Liver (tissue), 9 donors: ENCODE data around the gene RELN. TPM values are rescaled to one million over a fixed set of nuclear protein-coding genes. Genes with fewer than 3 reads are reported as not detected.

Source experiments
- DNase-seq: peaks from one replicate; pipeline ENCODE4 v3.0.0-alpha.2; 2017; ENCODE audit warnings: low spot score
- H3K27ac ChIP-seq, 2 donors: one replicate each; pipeline ENCODE4 v1.7.0; 2013; ENCODE audit warnings: inconsistent platforms in 2 of 2, low read length in 2 of 2, control low read depth in 1 of 2, low read depth in 1 of 2, mild to moderate bottlenecking in 1 of 2
- H3K27me3 ChIP-seq, 4 donors: one replicate each; pipeline versions ENCODE4 v1.6.1 to v1.7.0; 2013; ENCODE audit warnings: low read length in 3 of 4, inconsistent platforms in 1 of 4, mild to moderate bottlenecking in 1 of 4, moderate library complexity in 1 of 4; ENCODE audit not compliant: control insufficient read depth in 4 of 4, insufficient read depth in 4 of 4
- H3K36me3 ChIP-seq, 4 donors: one replicate each; pipeline versions ENCODE4 v1.6.1 to v1.7.0; 2013; ENCODE audit warnings: low read length in 3 of 4, mild to moderate bottlenecking in 3 of 4, low read depth in 1 of 4, moderate library complexity in 1 of 4; ENCODE audit not compliant: control insufficient read depth in 4 of 4, insufficient read depth in 3 of 4
- H3K4me1 ChIP-seq, 4 donors: one replicate each; pipeline versions ENCODE4 v1.6.1 to v1.7.0; 2013; ENCODE audit warnings: low read length in 3 of 4, mild to moderate bottlenecking in 3 of 4, moderate library complexity in 1 of 4; ENCODE audit not compliant: control insufficient read depth in 4 of 4, insufficient read depth in 4 of 4
- H3K4me3 ChIP-seq, 3 donors: one replicate each; pipeline versions ENCODE4 v1.6.1 to v1.7.0; 2013; ENCODE audit warnings: low read length in 3 of 3, control low read depth in 1 of 3, low read depth in 1 of 3, mild to moderate bottlenecking in 1 of 3
- H3K9ac ChIP-seq, 2 donors: one replicate each; pipeline ENCODE4 v1.7.0; 2013; ENCODE audit warnings: low read length in 2 of 2, mild to moderate bottlenecking in 2 of 2, moderate library complexity in 2 of 2, control low read depth in 1 of 2, low read depth in 1 of 2
- H3K9me3 ChIP-seq, 4 donors: one replicate each; pipeline versions ENCODE4 v1.6.1 to v1.7.0; 2013; ENCODE audit warnings: low read length in 3 of 4; ENCODE audit not compliant: control insufficient read depth in 4 of 4
- FOXA1 ChIP-seq: IDR thresholded peaks from 2 replicates; pipeline ENCODE4 v1.6.1; 2016; ENCODE audit warnings: antibody characterized with exemption
- FOXA2 ChIP-seq: IDR thresholded peaks from 2 replicates; pipeline ENCODE4 v1.6.1; 2016; ENCODE audit warnings: antibody characterized with exemption
- HNF4A ChIP-seq, 2 donors: conservative IDR thresholded peaks; 2 replicates each; pipeline ENCODE4 v1.6.1; 2016; ENCODE audit warnings: antibody characterized with exemption in 2 of 2, mild to moderate bottlenecking in 2 of 2
- HNF4G ChIP-seq: IDR thresholded peaks from 2 replicates; pipeline ENCODE4 v1.6.1; 2016; ENCODE audit warnings: antibody characterized with exemption
- MAX ChIP-seq: IDR thresholded peaks from 2 replicates; pipeline ENCODE4 v1.6.1; 2016; ENCODE audit warnings: antibody characterized with exemption
- NR2F2 ChIP-seq: IDR thresholded peaks from 2 replicates; pipeline ENCODE4 v1.6.1; 2016; ENCODE audit warnings: antibody characterized with exemption
- RAD21 ChIP-seq, 2 donors: IDR thresholded peaks; 2 replicates each; pipeline ENCODE4 v1.6.1; 2016; ENCODE audit warnings: antibody characterized with exemption in 2 of 2, mild to moderate bottlenecking in 2 of 2
- SP1 ChIP-seq: IDR thresholded peaks from 2 replicates; pipeline ENCODE4 v1.6.1; 2018; ENCODE audit warnings: antibody characterized with exemption, mild to moderate bottlenecking
- TAF1 ChIP-seq: conservative IDR thresholded peaks from 2 replicates; pipeline ENCODE4 v1.6.1; 2016; ENCODE audit warnings: antibody characterized with exemption, mild to moderate bottlenecking
- YY1 ChIP-seq: IDR thresholded peaks from 2 replicates; pipeline ENCODE4 v1.6.1; 2016; ENCODE audit warnings: antibody characterized with exemption, mild to moderate bottlenecking
- WGBS: extraction: QIAGEN DNeasy Blood & Tissue Kit; methylation state at CpG from one replicate; pipeline ENCODE4 v1.1.7; 2013; 5-methylcytosine and 5-hydroxymethylcytosine counted together
- polyA plus RNA-seq, 2 donors: library from polyadenylated mRNA; stranded (reverse) in 1 of 2; unstranded in 1 of 2; fragments of 200-250 nt in 1 of 2; fragments of >200 nt in 1 of 2; fragmentation: Nextera tagmentation in 1 of 2; extraction: Ambion mirVana in 1 of 2; gene quantifications; one replicate each; pipeline versions ENCODE4 v1.2.1 to v1.2.3, GENCODE V29; 2013 to 2015
- total RNA-seq, 2 donors: library from RNA; depleted of rRNA; stranded (reverse); fragments of >200 nt; gene quantifications; one replicate each; pipeline ENCODE4 v1.2.3, GENCODE V29; 2014
- TF ChIP-seq, protein P1 (sequence below): IDR thresholded peaks from 2 replicates; pipeline ENCODE4 v1.6.1; 2016; ENCODE audit warnings: antibody characterized with exemption
- TF ChIP-seq, protein P2 (sequence below): IDR thresholded peaks from 2 replicates; pipeline ENCODE4 v1.6.1; 2016; ENCODE audit warnings: antibody characterized with exemption, mild to moderate bottlenecking
- TF ChIP-seq, protein P3 (sequence below): fragments of 150-350 bp; IDR thresholded peaks from 2 replicates; pipeline ENCODE4 v1.5.1; 2017; ENCODE audit warnings: improper control_type of control experiment, low read depth, low read length; ENCODE audit not compliant: missing input control
- TF ChIP-seq, protein P4 (sequence below): IDR thresholded peaks from 2 replicates; pipeline ENCODE4 v1.6.1; 2016; ENCODE audit warnings: antibody characterized with exemption
- donor health status: healthy.
- donor health status: healthy.
- donor health status: healthy.
- donor health status: healthy.
- donor health status: healthy.

The RELN gene
- total and polyA plus RNA-seq, 4 donors = 10.0 to 69.8 (median 28.4) TPM

DNA sequence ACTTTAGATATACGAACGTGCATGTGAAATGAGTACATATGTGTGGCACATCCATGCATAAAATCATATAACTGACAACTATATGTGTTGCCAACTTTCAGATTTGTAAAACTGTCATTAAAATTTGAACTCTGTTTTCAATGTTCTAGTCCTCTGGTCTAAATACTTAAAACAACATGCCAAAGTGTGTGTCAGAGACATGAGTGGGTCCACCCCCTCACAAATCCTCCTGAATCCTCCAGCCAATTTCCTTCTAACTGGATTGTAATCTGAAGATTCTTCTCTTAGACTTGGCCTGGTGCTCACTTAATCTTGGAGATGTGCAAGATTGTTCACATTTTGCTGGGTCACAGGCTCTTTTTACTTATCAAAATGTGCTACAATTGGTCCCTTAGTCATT lies 184.1 kb downstream of the RELN start (continued):
- TF ChIP-seq, protein P1, sequence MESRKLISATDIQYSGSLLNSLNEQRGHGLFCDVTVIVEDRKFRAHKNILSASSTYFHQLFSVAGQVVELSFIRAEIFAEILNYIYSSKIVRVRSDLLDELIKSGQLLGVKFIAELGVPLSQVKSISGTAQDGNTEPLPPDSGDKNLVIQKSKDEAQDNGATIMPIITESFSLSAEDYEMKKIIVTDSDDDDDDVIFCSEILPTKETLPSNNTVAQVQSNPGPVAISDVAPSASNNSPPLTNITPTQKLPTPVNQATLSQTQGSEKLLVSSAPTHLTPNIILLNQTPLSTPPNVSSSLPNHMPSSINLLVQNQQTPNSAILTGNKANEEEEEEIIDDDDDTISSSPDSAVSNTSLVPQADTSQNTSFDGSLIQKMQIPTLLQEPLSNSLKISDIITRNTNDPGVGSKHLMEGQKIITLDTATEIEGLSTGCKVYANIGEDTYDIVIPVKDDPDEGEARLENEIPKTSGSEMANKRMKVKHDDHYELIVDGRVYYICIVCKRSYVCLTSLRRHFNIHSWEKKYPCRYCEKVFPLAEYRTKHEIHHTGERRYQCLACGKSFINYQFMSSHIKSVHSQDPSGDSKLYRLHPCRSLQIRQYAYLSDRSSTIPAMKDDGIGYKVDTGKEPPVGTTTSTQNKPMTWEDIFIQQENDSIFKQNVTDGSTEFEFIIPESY = no peak
- no peak for TF ChIP-seq FOXA1

- Histone ChIP-seq H3K9ac (no peak overlapping the region), H3K27me3 (no peaks in the 10 kb centered on the region), H3K36me3 (no peaks in the 10 kb centered on the region), H3K27ac (no peak overlapping the region), H3K4me1 (no peaks in the 10 kb centered on the region), H3K4me3 (no peak overlapping the region), H3K9me3 (no peaks in the 10 kb centered on the region)
- no peak for DNase-seq
- TF ChIP-seq MAX (no peak), FOXA1 (no peak), TAF1 (no peak), NR2F2 (no peak), SP1 (no peak), RAD21 (IDR thresholded peaks at IDR 0.05) (no peak), FOXA2 (no peak), YY1 (no peak), HNF4G (no peak), HNF4A (conservative IDR thresholded peaks at IDR 0.05) (no peak)
- TF ChIP-seq, protein P1 = no peak
- 69% methylated on average over 1 of the region's 1 CpG for WGBS
Measured at GRCh38 chr7:103803631-103804030, 185.8 kb downstream of the RELN start.

GRCh38 chr7:103799298-103799697 lies 190.2 kb downstream of the RELN start:
- Histone ChIP-seq H3K36me3 (no peaks in the 10 kb centered on the region), H3K4me1 (no peaks in the 10 kb centered on the region), H3K9ac (no peak overlapping the region), H3K27me3 (no peaks in the 10 kb centered on the region), H3K9me3 (no peaks in the 10 kb centered on the region), H3K27ac (no peak overlapping the region), H3K4me3 (no peak overlapping the region)
- no peak for DNase-seq
- TF ChIP-seq, protein P2, sequence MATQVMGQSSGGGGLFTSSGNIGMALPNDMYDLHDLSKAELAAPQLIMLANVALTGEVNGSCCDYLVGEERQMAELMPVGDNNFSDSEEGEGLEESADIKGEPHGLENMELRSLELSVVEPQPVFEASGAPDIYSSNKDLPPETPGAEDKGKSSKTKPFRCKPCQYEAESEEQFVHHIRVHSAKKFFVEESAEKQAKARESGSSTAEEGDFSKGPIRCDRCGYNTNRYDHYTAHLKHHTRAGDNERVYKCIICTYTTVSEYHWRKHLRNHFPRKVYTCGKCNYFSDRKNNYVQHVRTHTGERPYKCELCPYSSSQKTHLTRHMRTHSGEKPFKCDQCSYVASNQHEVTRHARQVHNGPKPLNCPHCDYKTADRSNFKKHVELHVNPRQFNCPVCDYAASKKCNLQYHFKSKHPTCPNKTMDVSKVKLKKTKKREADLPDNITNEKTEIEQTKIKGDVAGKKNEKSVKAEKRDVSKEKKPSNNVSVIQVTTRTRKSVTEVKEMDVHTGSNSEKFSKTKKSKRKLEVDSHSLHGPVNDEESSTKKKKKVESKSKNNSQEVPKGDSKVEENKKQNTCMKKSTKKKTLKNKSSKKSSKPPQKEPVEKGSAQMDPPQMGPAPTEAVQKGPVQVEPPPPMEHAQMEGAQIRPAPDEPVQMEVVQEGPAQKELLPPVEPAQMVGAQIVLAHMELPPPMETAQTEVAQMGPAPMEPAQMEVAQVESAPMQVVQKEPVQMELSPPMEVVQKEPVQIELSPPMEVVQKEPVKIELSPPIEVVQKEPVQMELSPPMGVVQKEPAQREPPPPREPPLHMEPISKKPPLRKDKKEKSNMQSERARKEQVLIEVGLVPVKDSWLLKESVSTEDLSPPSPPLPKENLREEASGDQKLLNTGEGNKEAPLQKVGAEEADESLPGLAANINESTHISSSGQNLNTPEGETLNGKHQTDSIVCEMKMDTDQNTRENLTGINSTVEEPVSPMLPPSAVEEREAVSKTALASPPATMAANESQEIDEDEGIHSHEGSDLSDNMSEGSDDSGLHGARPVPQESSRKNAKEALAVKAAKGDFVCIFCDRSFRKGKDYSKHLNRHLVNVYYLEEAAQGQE = no peak
- TF ChIP-seq MAX = no peak
- TF ChIP-seq RAD21 (IDR thresholded peaks at IDR 0.05) = no peak
- TF ChIP-seq, protein P1 = no peak
- TF ChIP-seq, protein P3, sequence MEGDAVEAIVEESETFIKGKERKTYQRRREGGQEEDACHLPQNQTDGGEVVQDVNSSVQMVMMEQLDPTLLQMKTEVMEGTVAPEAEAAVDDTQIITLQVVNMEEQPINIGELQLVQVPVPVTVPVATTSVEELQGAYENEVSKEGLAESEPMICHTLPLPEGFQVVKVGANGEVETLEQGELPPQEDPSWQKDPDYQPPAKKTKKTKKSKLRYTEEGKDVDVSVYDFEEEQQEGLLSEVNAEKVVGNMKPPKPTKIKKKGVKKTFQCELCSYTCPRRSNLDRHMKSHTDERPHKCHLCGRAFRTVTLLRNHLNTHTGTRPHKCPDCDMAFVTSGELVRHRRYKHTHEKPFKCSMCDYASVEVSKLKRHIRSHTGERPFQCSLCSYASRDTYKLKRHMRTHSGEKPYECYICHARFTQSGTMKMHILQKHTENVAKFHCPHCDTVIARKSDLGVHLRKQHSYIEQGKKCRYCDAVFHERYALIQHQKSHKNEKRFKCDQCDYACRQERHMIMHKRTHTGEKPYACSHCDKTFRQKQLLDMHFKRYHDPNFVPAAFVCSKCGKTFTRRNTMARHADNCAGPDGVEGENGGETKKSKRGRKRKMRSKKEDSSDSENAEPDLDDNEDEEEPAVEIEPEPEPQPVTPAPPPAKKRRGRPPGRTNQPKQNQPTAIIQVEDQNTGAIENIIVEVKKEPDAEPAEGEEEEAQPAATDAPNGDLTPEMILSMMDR = no peak
- TF ChIP-seq TAF1 = no peak
- TF ChIP-seq, protein P4, sequence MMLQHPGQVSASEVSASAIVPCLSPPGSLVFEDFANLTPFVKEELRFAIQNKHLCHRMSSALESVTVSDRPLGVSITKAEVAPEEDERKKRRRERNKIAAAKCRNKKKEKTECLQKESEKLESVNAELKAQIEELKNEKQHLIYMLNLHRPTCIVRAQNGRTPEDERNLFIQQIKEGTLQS = no peak
- 88% methylated on average over 1 of the region's 1 CpG for WGBS
